Body of pancreas (tissue), 4 donors: Measurements from ENCODE around the gene TOR2A. TPM values are rescaled to one million over a fixed set of nuclear protein-coding genes. Genes with fewer than 3 reads are reported as not detected.
A peak's percentile ranks its signal among the peaks of the same experiment; 100 is the strongest.
"Not testable (repeated sequence)": the region's sequence is repeated elsewhere in the genome, so short reads cannot be mapped to it uniquely, and the experiment has no call there.

ENCODE experiments used
- ATAC-seq: fragments of 150-250 bp; one replicate; pipeline ENCODE4 v1.9.1; 2016
- DNase-seq, 4 donors: peaks; one replicate each; pipeline ENCODE4 v3.0.0-alpha.2; 2019
- H3K27ac ChIP-seq, 4 donors: fragments of 200-600 bp; sonication (generic); 1 replicate in 3 of 4; 2 replicates in 1 of 4; pipeline versions ENCODE4 v1.5.1 to v1.6.1; 2016 to 2019; ENCODE audit warnings: mild to moderate bottlenecking in 1 of 4, mixed read lengths in 1 of 4, moderate library complexity in 1 of 4
- H3K27me3 ChIP-seq, 2 donors: fragments of 200-600 bp; sonication (generic); one replicate each; pipeline ENCODE4 v1.6.0; 2016; ENCODE audit warnings: mild to moderate bottlenecking in 1 of 2
- H3K36me3 ChIP-seq, 2 donors: fragments of 200-600 bp; sonication (generic); replicated peaks in 1 of 2; 2 replicates each; pipeline ENCODE4 v1.5.1; 2016; ENCODE audit warnings: low read depth in 2 of 2; ENCODE audit not compliant: insufficient read depth in 1 of 2
- H3K4me1 ChIP-seq: fragments of 200-600 bp; sonication (generic); one replicate; pipeline ENCODE4 v1.6.0; 2016
- H3K4me3 ChIP-seq, 2 donors: fragments of 200-600 bp; sonication (generic); 1 replicate in 1 of 2; 2 replicates in 1 of 2; pipeline ENCODE4 v1.5.1; 2016 to 2019
- H3K9me3 ChIP-seq, 3 donors: fragments of 200-600 bp; sonication (generic); 1 replicate in 2 of 3; 2 replicates in 1 of 3; pipeline ENCODE4 v1.5.1; 2016
- CTCF ChIP-seq, 7 experiments: fragments of 450-650 bp in 4 of 7; fragments of 200-600 bp in 3 of 7; sonication (generic) in 3 of 7; IDR thresholded peaks; one replicate each; pipeline ENCODE4 v1.5.1; 2016 to 2019; ENCODE audit warnings: antibody characterized with exemption in 7 of 7
- POLR2A ChIP-seq, 3 donors: fragments of 450-650 bp; IDR thresholded peaks; one replicate each; pipeline ENCODE4 v1.6.1; 2016; ENCODE audit warnings: antibody characterized with exemption in 3 of 3, mild to moderate bottlenecking in 2 of 3
- WGBS, 2 donors: methylation state at CpG; one replicate each; pipeline ENCODE4 v1.1.5; 2017; 5-methylcytosine and 5-hydroxymethylcytosine counted together
- intact Hi-C: fragments of 100-400 bp; cut with DNase I; formaldehyde crosslinking; loops from one replicate; pipeline ENCODE4 v1.15.1; 2023
- total RNA-seq, 2 donors: library from RNA; depleted of rRNA; stranded (reverse); fragments of >200 nt; gene quantifications; one replicate each; pipeline ENCODE4 v1.1.0, GENCODE V29; 2016

Gene TOR2A
- total RNA-seq, 2 donors from 2014 or later: 8.3 to 14.2 TPM

- intact Hi-C loops: no loop called here
- H3K4me1 ChIP-seq: no peaks in the 10 kb centered on the region
- ATAC-seq (peak; percentile 33), DNase-seq (peak in 2 of 4 donors; percentile 29 to 45)
- no peaks in the 10 kb centered on the region for H3K36me3 ChIP-seq
- 45 to 61% methylated on average over 14 to 16 of the region's 16 CpGs for WGBS, 2 donors
- H3K27ac ChIP-seq: peak overlapping the region in 2 of 4 donors; percentile 55 to 63
- H3K9me3 ChIP-seq: no peaks in the 10 kb centered on the region
- H3K4me3 ChIP-seq: no peak overlapping the region
- H3K27me3 ChIP-seq: no peaks in the 10 kb centered on the region
- TF ChIP-seq POLR2A (IDR thresholded peaks at IDR 0.05) (peak in 1 of 3 donors; percentile 12), CTCF (IDR thresholded peaks at IDR 0.05) (no peak)
Measured at GRCh38 chr9:127762111-127762676, 27.1 kb upstream of the TOR2A start.

GRCh38 chr9:127761491-127761956 is 26.4 kb upstream of the TOR2A start:
- no peaks in the 10 kb centered on the region for H3K36me3 ChIP-seq
- no peak for DNase-seq
- H3K27me3 ChIP-seq: no peaks in the 10 kb centered on the region
- no peak for TF ChIP-seq POLR2A (IDR thresholded peaks at IDR 0.05)
- no peak for TF ChIP-seq CTCF (IDR thresholded peaks at IDR 0.05)
- 49 to 53% methylated on average over 3 to 5 of the region's 5 CpGs for WGBS, 2 donors
- H3K9me3 ChIP-seq: no peaks in the 10 kb centered on the region
- ATAC-seq: no peak
- intact Hi-C loops: no loop called here
- no peak overlapping the region for H3K4me3 ChIP-seq
- H3K4me1 ChIP-seq: no peaks in the 10 kb centered on the region
- H3K27ac ChIP-seq: peak overlapping the region in 2 of 4 donors; percentile 17 to 29

- H3K27ac ChIP-seq: no peak overlapping the region
- WGBS, 2 donors: 56 to 75% methylated on average over 3 to 5 of the region's 5 CpGs
- no peaks in the 10 kb centered on the region for H3K27me3 ChIP-seq
- intact Hi-C loops: no loop called here
- no peak overlapping the region for H3K4me3 ChIP-seq
- no peaks in the 10 kb centered on the region for H3K4me1 ChIP-seq
- DNase-seq (no peak), ATAC-seq (no peak)
- no peaks in the 10 kb centered on the region for H3K9me3 ChIP-seq
- TF ChIP-seq POLR2A (IDR thresholded peaks at IDR 0.05) (no peak), CTCF (IDR thresholded peaks at IDR 0.05) (no peak)
- no peaks in the 10 kb centered on the region for H3K36me3 ChIP-seq
Measured at GRCh38 chr9:127761061-127761460, 26.0 kb upstream of the TOR2A start.

GRCh38 chr9:127758843-127759242 is 23.7 kb upstream of the TOR2A start:
- ATAC-seq: no peak
- no peak for TF ChIP-seq POLR2A (IDR thresholded peaks at IDR 0.05)
- TF ChIP-seq CTCF (IDR thresholded peaks at IDR 0.05): no peak
- no peak overlapping the region for H3K27ac ChIP-seq

GRCh38 chr9:127756776-127757175 is 21.7 kb upstream of the TOR2A start:
- H3K9me3 ChIP-seq, H3K36me3 ChIP-seq, H3K4me1 ChIP-seq, ATAC-seq, H3K4me3 ChIP-seq, DNase-seq, H3K27ac ChIP-seq, intact Hi-C loops: not testable (repeated sequence)
- WGBS, 2 donors: 69 to 71% methylated on average over 11 of the region's 11 CpGs
- peaks cover 0 to 15% of the 10 kb centered on the region in 2 donors for H3K27me3 ChIP-seq

More at GRCh38 chr9:127758843-127759242, 23.7 kb upstream of the TOR2A start:
- DNase-seq: no peak
- no peaks in the 10 kb centered on the region for H3K9me3 ChIP-seq
- no peak overlapping the region for H3K4me3 ChIP-seq
- no peaks in the 10 kb centered on the region for H3K36me3 ChIP-seq
- H3K4me1 ChIP-seq: peaks cover 7% of the 10 kb centered on the region
- intact Hi-C loops: no loop called here
- WGBS, 2 donors: 75 to 95% methylated on average over 4 to 5 of the region's 5 CpGs
- H3K27me3 ChIP-seq: peaks cover 0 to 11% of the 10 kb centered on the region in 2 donors
